Thoracic aorta (tissue), 2 donors: Measurements from ENCODE around the gene KCNK6. TPM values are rescaled to one million over a fixed set of nuclear protein-coding genes. Genes with fewer than 3 reads are reported as not detected.

Source experiments
- ATAC-seq: fragments of 150-250 bp; one replicate; pipeline ENCODE4 v1.8.0; 2017; ENCODE audit warnings: low read depth; ENCODE audit not compliant: insufficient number of reproducible peaks, low FRiP score
- DNase-seq: peaks from one replicate; pipeline ENCODE4 v3.0.0-alpha.2; 2020; ENCODE audit warnings: low spot score
- H3K27ac ChIP-seq, 2 donors: fragments of 200-600 bp; sonication (generic); 1 replicate in 1 of 2; 2 replicates in 1 of 2; pipeline ENCODE4 v1.5.1; 2016; ENCODE audit warnings: mild to moderate bottlenecking in 2 of 2, moderate library complexity in 2 of 2
- H3K27me3 ChIP-seq: fragments of 200-600 bp; sonication (generic); replicated peaks from 2 replicates; pipeline ENCODE4 v1.6.0; 2016; ENCODE audit warnings: mild to moderate bottlenecking; ENCODE audit not compliant: insufficient read depth
- H3K36me3 ChIP-seq: fragments of 200-600 bp; sonication (generic); one replicate; pipeline ENCODE4 v1.5.1; 2016
- H3K4me1 ChIP-seq, 2 donors: fragments of 200-600 bp; sonication (generic); 1 replicate in 1 of 2; 2 replicates in 1 of 2; pipeline versions ENCODE4 v1.5.1 to v1.6.0; 2016; ENCODE audit warnings: low read depth in 2 of 2, mild to moderate bottlenecking in 1 of 2; ENCODE audit not compliant: control insufficient read depth in 1 of 2
- H3K4me3 ChIP-seq: fragments of 200-600 bp; sonication (generic); 2 replicates; pipeline ENCODE4 v1.5.1; 2016; ENCODE audit warnings: mild to moderate bottlenecking
- H3K9me3 ChIP-seq: fragments of 200-600 bp; sonication (generic); 2 replicates; pipeline ENCODE4 v1.5.1; 2016
- CTCF ChIP-seq: fragments of 200-600 bp; sonication (generic); IDR thresholded peaks from one replicate; pipeline ENCODE4 v1.5.1; 2019; ENCODE audit warnings: antibody characterized with exemption
- total RNA-seq, 2 donors: library from RNA; depleted of rRNA; stranded (reverse); fragments of >200 nt; gene quantifications; one replicate each; pipeline versions ENCODE4 v1.1.0 to v1.2.3, GENCODE V29; 2016

The KCNK6 gene
- total RNA-seq, 2 donors from 2014 or later = 16.1 to 34.3 TPM

DNA sequence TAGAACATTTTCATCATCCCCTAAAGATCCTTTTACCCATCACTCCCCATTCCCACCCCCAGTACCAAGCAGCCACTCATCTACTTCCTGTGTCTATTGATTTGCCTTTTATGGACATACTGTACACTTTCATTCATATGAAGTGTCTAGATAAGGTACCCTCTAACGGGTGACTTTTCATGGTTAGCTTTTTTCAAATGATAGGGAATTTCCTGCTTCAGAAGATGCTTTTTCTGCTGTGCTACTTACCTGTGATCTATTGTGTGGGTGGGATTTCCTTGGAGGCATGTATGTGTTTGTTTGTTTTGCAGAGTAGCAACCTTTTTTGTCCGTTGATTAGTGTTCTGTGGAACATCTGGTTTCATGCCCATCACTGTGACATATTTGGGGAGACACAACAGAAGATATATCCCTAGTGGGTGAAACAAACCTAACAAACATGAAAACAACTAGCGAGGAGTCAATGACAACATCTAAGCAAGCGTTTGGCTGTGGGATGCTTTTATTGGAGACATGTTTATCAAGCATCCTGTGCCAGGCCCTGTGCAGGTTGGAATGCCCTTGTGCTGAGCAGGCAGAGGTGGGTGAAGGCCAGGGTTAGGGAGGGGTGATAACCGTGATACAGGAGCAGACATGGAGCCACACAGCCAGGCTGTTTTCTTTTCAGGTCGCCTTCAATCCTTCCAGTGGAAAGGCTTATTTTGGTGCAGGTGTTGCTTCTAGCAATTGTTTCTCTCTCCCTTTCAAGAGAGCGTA lies 37.7 kb upstream of the KCNK6 start:
- Histone ChIP-seq H3K36me3 (peaks cover 14% of the 10 kb centered on the region), H3K4me3 (no peak overlapping the region), H3K9me3 (no peaks in the 10 kb centered on the region), H3K27me3 (no peaks in the 10 kb centered on the region), H3K27ac (peak overlapping the region; percentile 70 to 90), H3K4me1 (peaks cover 13 to 59% of the 10 kb centered on the region in 2 donors)
- no peak for ATAC-seq
- no peak for DNase-seq
- no peak for TF ChIP-seq CTCF

GRCh38 chr19:38283271-38283670 lies 36.4 kb upstream of the KCNK6 start:
- DNase-seq = no peak
- no peak for ATAC-seq
- Histone ChIP-seq H3K27ac (peak overlapping the region; percentile 70 to 90), H3K4me3 (no peak overlapping the region), H3K9me3 (no peaks in the 10 kb centered on the region), H3K4me1 (peaks cover 7 to 46% of the 10 kb centered on the region in 2 donors), H3K36me3 (peaks cover 20% of the 10 kb centered on the region), H3K27me3 (no peaks in the 10 kb centered on the region)
- TF ChIP-seq CTCF = no peak

DNA sequence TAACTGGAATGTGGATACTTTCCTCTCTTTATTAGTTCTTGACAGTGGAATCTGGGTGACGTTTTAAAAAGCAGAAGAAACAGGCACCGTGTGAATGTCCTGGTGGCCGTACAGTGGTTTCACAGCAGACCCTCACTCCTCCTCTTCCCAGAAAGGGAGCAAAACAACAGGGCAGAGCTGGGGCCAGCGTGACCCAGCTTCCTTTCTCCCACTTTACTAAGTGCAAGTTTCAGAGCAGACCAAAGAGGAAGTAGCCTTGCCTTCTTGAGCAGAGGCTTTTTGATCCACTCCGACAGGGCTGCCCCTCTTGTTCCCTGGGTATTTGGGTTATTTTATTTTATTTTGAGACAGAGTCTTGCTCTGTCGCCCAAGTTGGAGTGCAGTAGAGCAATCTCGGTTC lies 35.2 kb upstream of the KCNK6 start:
- TF ChIP-seq CTCF = no peak
- ATAC-seq = no peak
- peaks cover 4 to 36% of the 10 kb centered on the region in 2 donors for H3K4me1 ChIP-seq
- DNase-seq = no peak
- no peaks in the 10 kb centered on the region for H3K27me3 ChIP-seq
- no peak overlapping the region for H3K27ac ChIP-seq
- H3K4me3 ChIP-seq = no peak overlapping the region
- peaks cover 32% of the 10 kb centered on the region for H3K36me3 ChIP-seq
- no peaks in the 10 kb centered on the region for H3K9me3 ChIP-seq

- H3K36me3 ChIP-seq = peaks cover 43% of the 10 kb centered on the region
- no peak overlapping the region for H3K4me3 ChIP-seq
- ATAC-seq (no peak), DNase-seq (no peak)
- H3K4me1 ChIP-seq = peaks cover 4 to 30% of the 10 kb centered on the region in 2 donors
- no peaks in the 10 kb centered on the region for H3K9me3 ChIP-seq
- TF ChIP-seq CTCF = no peak
- no peaks in the 10 kb centered on the region for H3K27me3 ChIP-seq
- H3K27ac ChIP-seq = no peak overlapping the region
Observed at GRCh38 chr19:38285567-38285966, 34.1 kb upstream of the KCNK6 start.

GRCh38 chr19:38287604-38288003 lies 32.0 kb upstream of the KCNK6 start:
- peaks cover 2 to 10% of the 10 kb centered on the region in 2 donors for H3K4me1 ChIP-seq
- H3K27ac ChIP-seq = no peak overlapping the region
- no peak overlapping the region for H3K4me3 ChIP-seq
- H3K36me3 ChIP-seq = peaks cover 61% of the 10 kb centered on the region
- no peak for ATAC-seq
- no peaks in the 10 kb centered on the region for H3K9me3 ChIP-seq
- no peak for TF ChIP-seq CTCF
- no peak for DNase-seq
- H3K27me3 ChIP-seq = no peaks in the 10 kb centered on the region
